K562 (cell line): ENCODE results near the gene GUCA1A. TPM values are rescaled to one million over a fixed set of nuclear protein-coding genes. Genes with fewer than 3 reads are reported as not detected.
A peak's percentile ranks its signal among the peaks of the same experiment; 100 is the strongest.

Source experiments
- ARNT ChIP-seq, 2 experiments: fragments of 450-650 bp; IDR thresholded peaks; 2 replicates each; pipeline ENCODE4 v1.6.1; 2016; ENCODE audit warnings: mild to moderate bottlenecking in 1 of 2
- CBX1 ChIP-seq: sonication (generic); IDR thresholded peaks from 2 replicates; pipeline ENCODE4 v1.6.1; 2016; ENCODE audit warnings: antibody characterized with exemption, low read depth, mild to moderate bottlenecking
- CC2D1A ChIP-seq: fragments of 450-650 bp; IDR thresholded peaks from 2 replicates; pipeline ENCODE4 v1.6.1; 2017; ENCODE audit warnings: mild to moderate bottlenecking
- ETV1 ChIP-seq: fragments of 450-650 bp; conservative IDR thresholded peaks from 2 replicates; pipeline ENCODE4 v1.6.1; 2016; ENCODE audit warnings: missing genetic modification characterization, control low read depth, low read depth, missing compliant biosample characterization
- GABPB1 ChIP-seq: sonication (generic); formaldehyde crosslinking; IDR thresholded peaks from 2 replicates; pipeline ENCODE4 v1.8.0; 2022; ENCODE audit warnings: mild to moderate bottlenecking, missing genetic modification reagents
- HCFC1 ChIP-seq: IDR thresholded peaks from 2 replicates; pipeline ENCODE4 v1.6.1; 2012; ENCODE audit warnings: low read depth, low read length, improper control_type of control experiment
- HDGF ChIP-seq: fragments of 450-650 bp; IDR thresholded peaks from 2 replicates; pipeline ENCODE4 v1.6.1; 2016
- KDM2B ChIP-seq: fragments of 250-450 bp; sonication (Bioruptor Pico); IDR thresholded peaks from 2 replicates; pipeline ENCODE4 v1.8.0; 2021; ENCODE audit warnings: mild to moderate bottlenecking, moderate library complexity
- LARP7 ChIP-seq: fragments of 450-650 bp; IDR thresholded peaks from 2 replicates; pipeline ENCODE4 v1.6.1; 2016
- MCM2 ChIP-seq: fragments of 450-650 bp; IDR thresholded peaks from 2 replicates; pipeline ENCODE4 v1.6.1; 2017; ENCODE audit warnings: low read depth, mild to moderate bottlenecking
- NFATC3 ChIP-seq: fragments of 450-650 bp; IDR thresholded peaks from 2 replicates; pipeline ENCODE4 v1.6.1; 2017; ENCODE audit warnings: mild to moderate bottlenecking
- RBFOX2 ChIP-seq: fragments of 200-400 bp; formaldehyde crosslinking; IDR thresholded peaks from 2 replicates; pipeline ENCODE4 v1.6.1; 2017; ENCODE audit warnings: low read depth, mild to moderate bottlenecking, low read length, moderate library complexity
- RCOR1 ChIP-seq, 2 experiments: IDR thresholded peaks; 2 replicates each; pipeline ENCODE4 v1.6.1; 2012; ENCODE audit warnings: low read depth in 2 of 2, low read length in 2 of 2, borderline replicate concordance in 1 of 2, improper control_type of control experiment in 1 of 2
- SAP30 ChIP-seq: fragments of 200-600 bp; sonication (generic); IDR thresholded peaks from 2 replicates; pipeline ENCODE4 v1.6.1; 2012; ENCODE audit warnings: borderline replicate concordance, low read depth, mild to moderate bottlenecking, moderate library complexity, low read length, control low read depth, inconsistent platforms; ENCODE audit not compliant: insufficient read depth, poor library complexity, severe bottlenecking
- SIN3B ChIP-seq: fragments of 450-650 bp; IDR thresholded peaks from 2 replicates; pipeline ENCODE4 v1.6.1; 2017; ENCODE audit warnings: low read depth, mild to moderate bottlenecking, moderate library complexity
- SP1 ChIP-seq: sonication (generic); formaldehyde crosslinking; IDR thresholded peaks from 2 replicates; pipeline ENCODE4 v1.8.1; 2022; ENCODE audit warnings: mild to moderate bottlenecking, missing genetic modification reagents
- TAF1 ChIP-seq: IDR thresholded peaks from 2 replicates; pipeline ENCODE4 v1.6.1; 2011; ENCODE audit warnings: mild to moderate bottlenecking, low read length, moderate library complexity; ENCODE audit not compliant: insufficient read depth, control insufficient read depth, severe bottlenecking; ENCODE audit errors: extremely low read depth
- TCF7 ChIP-seq: sonication (generic); IDR thresholded peaks from 2 replicates; pipeline ENCODE4 v1.6.1; 2016; ENCODE audit warnings: antibody characterized with exemption, borderline replicate concordance
- ZNF121 ChIP-seq: sonication (generic); formaldehyde crosslinking; conservative IDR thresholded peaks from 2 replicates; pipeline ENCODE4 v1.8.0; 2022; ENCODE audit warnings: missing genetic modification reagents
- ZNF507 ChIP-seq: conservative IDR thresholded peaks from 2 replicates; pipeline ENCODE4 v1.6.1; 2017; ENCODE audit warnings: missing genetic modification characterization, missing compliant biosample characterization
- polyA plus RNA-seq, 8 experiments: library from polyadenylated mRNA; depleted of rRNA in 4 of 8; stranded (reverse) in 5 of 8; unstranded in 3 of 8; fragments of >200 nt; fragmentation: Nextera tagmentation in 2 of 8; fragmentation: Illumina TruSeq in 1 of 8; extraction: Ambion mirVana in 2 of 8; extraction: Trizol in 1 of 8; gene quantifications; 2 replicates each; pipeline versions ENCODE4 v1.2.1 to v1.2.3, GENCODE V29; 2011 to 2014; ENCODE audit warnings: inconsistent platforms in 1 of 8, missing spikeins in 1 of 8
- total RNA-seq, 7 experiments: library from RNA; depleted of rRNA in 6 of 7; stranded (reverse); fragments of >200 nt in 6 of 7; fragmentation: Illumina TruSeq in 2 of 7; extraction: Trizol in 2 of 7; gene quantifications; 2 replicates each; pipeline versions ENCODE4 v1.2.1 to v1.2.3, GENCODE V29; 2011 to 2021; ENCODE audit warnings: low replicate concordance in 1 of 7
- TF ChIP-seq, protein P1 (sequence below): fragments of 250-450 bp; sonication (Bioruptor Pico); IDR thresholded peaks from 2 replicates; pipeline ENCODE4 v1.4.0; 2020; ENCODE audit warnings: mild to moderate bottlenecking
- TF ChIP-seq, protein P2 (sequence below), 2 experiments: fragments of 150-350 bp in 1 of 2; IDR thresholded peaks; 2 replicates each; pipeline ENCODE4 v1.6.1; 2012 to 2016; ENCODE audit warnings: low read depth in 2 of 2, low read length in 2 of 2, mild to moderate bottlenecking in 1 of 2, moderate library complexity in 1 of 2
- TF ChIP-seq, protein P3 (sequence below): sonication (generic); formaldehyde crosslinking; IDR thresholded peaks from 2 replicates; pipeline ENCODE4 v1.8.0; 2022; ENCODE audit warnings: missing genetic modification reagents, mild to moderate bottlenecking, moderate library complexity, borderline replicate concordance

GUCA1A gene
- total and polyA plus RNA-seq, 9 of the 15 experiments (the other 6 are each of a cell fraction or from before 2014, with no cell fraction given), result not detected

- TF ChIP-seq HCFC1 (peak; percentile 90), SIN3B (peak; percentile 91), SAP30 (peak; percentile 80), NFATC3 (peak; percentile 69), RBFOX2 (peak; percentile 90), TCF7 (no peak; the same call in 1 of the 2 replicates), ETV1 (tag) (peak; percentile 48; the same call in 1 of the 2 replicates), HDGF (peak; percentile 97), CBX1 (peak; percentile 75; the same call in 1 of the 2 replicates), ARNT (IDR thresholded peaks at IDR 0.05) (peak; percentile 37 to 47; a peak in 2 of 4 replicates), CC2D1A (0 out of 2 replicates have a peak, but pooled peaks have one; percentile 32), GABPB1 (peak; percentile 99), MCM2 (peak; percentile 52; the same call in 1 of the 2 replicates), TAF1 (peak; percentile 100), RCOR1 (IDR thresholded peaks at IDR 0.05; ENCODE audit: borderline replicate concordance in 1 of 2, low read depth in 2 of 2, low read length in 2 of 2) (peak in 1 of 2 experiments; percentile 6; a peak in 1 of 4 replicates), SP1 (peak; percentile 80), ZNF121 (CRISPR knock-in tag) (peak; percentile 64; the same call in 1 of the 2 replicates), LARP7 (peak; percentile 16; the same call in 1 of the 2 replicates), KDM2B (no peak), ZNF507 (no peak)
- TF ChIP-seq, protein P1, sequence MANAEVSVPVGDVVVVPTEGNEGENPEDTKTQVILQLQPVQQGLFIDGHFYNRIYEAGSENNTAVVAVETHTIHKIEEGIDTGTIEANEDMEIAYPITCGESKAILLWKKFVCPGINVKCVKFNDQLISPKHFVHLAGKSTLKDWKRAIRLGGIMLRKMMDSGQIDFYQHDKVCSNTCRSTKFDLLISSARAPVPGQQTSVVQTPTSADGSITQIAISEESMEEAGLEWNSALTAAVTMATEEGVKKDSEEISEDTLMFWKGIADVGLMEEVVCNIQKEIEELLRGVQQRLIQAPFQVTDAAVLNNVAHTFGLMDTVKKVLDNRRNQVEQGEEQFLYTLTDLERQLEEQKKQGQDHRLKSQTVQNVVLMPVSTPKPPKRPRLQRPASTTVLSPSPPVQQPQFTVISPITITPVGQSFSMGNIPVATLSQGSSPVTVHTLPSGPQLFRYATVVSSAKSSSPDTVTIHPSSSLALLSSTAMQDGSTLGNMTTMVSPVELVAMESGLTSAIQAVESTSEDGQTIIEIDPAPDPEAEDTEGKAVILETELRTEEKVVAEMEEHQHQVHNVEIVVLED (CRISPR knock-in tag), result peak; percentile 36; the same call in 1 of the 2 replicates
- TF ChIP-seq, protein P2, sequence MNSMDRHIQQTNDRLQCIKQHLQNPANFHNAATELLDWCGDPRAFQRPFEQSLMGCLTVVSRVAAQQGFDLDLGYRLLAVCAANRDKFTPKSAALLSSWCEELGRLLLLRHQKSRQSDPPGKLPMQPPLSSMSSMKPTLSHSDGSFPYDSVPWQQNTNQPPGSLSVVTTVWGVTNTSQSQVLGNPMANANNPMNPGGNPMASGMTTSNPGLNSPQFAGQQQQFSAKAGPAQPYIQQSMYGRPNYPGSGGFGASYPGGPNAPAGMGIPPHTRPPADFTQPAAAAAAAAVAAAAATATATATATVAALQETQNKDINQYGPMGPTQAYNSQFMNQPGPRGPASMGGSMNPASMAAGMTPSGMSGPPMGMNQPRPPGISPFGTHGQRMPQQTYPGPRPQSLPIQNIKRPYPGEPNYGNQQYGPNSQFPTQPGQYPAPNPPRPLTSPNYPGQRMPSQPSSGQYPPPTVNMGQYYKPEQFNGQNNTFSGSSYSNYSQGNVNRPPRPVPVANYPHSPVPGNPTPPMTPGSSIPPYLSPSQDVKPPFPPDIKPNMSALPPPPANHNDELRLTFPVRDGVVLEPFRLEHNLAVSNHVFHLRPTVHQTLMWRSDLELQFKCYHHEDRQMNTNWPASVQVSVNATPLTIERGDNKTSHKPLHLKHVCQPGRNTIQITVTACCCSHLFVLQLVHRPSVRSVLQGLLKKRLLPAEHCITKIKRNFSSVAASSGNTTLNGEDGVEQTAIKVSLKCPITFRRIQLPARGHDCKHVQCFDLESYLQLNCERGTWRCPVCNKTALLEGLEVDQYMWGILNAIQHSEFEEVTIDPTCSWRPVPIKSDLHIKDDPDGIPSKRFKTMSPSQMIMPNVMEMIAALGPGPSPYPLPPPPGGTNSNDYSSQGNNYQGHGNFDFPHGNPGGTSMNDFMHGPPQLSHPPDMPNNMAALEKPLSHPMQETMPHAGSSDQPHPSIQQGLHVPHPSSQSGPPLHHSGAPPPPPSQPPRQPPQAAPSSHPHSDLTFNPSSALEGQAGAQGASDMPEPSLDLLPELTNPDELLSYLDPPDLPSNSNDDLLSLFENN (IDR thresholded peaks at IDR 0.05; ENCODE audit: low read depth in 2 of 2, low read length in 2 of 2), result peak in 1 of 2 experiments; percentile 58; a peak in 1 of 4 replicates
- TF ChIP-seq, protein P3, sequence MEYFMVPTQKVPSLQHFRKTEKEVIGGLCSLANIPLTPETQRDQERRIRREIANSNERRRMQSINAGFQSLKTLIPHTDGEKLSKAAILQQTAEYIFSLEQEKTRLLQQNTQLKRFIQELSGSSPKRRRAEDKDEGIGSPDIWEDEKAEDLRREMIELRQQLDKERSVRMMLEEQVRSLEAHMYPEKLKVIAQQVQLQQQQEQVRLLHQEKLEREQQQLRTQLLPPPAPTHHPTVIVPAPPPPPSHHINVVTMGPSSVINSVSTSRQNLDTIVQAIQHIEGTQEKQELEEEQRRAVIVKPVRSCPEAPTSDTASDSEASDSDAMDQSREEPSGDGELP (CRISPR knock-in tag), result peak; percentile 85
Observed at GRCh38 chr6:42217519-42218367, 44.6 kb downstream of the GUCA1A start, which contains the start of gene MRPS10 (continued).
